ENCODE results near the gene SCYL2. TPM values are rescaled to one million over a fixed set of nuclear protein-coding genes. Genes with fewer than 3 reads are reported as not detected.

SCYL2 gene
- total RNA-seq, 1 experiment from 2014 or later: 35.8 TPM

GRCh38 chr12:100359248-100359647 lies 92.3 kb downstream of the SCYL2 start:
- intact Hi-C loops (cut with micrococcal nuclease): no loop called here
- Histone ChIP-seq H3K9ac (ENCODE audit: low read length) (no peak overlapping the region), H3K79me2 (ENCODE audit: low read length) (no peaks in the 10 kb centered on the region), H4K20me1 (ENCODE audit: low read length) (no peaks in the 10 kb centered on the region), H3K4me3 (ENCODE audit: low read length) (no peak overlapping the region), H3F3A (ENCODE audit: low read length, unreplicated experiment) (no peaks in the 10 kb centered on the region), H3K9me3 (ENCODE audit: low read length) (no peaks in the 10 kb centered on the region), H3K27me3 (ENCODE audit: low read length) (peaks cover 55% of the 10 kb centered on the region), H2AFZ (ENCODE audit: low read length) (no peak overlapping the region), H3K9me2 (replicated peaks; ENCODE audit: low read length) (no peaks in the 10 kb centered on the region), H3K4me2 (ENCODE audit: low read length) (no peak overlapping the region), H3K36me3 (ENCODE audit: low read depth, low read length) (no peaks in the 10 kb centered on the region), H3K27ac (ENCODE audit: low read length) (no peak overlapping the region), H3K4me1 (ENCODE audit: insufficient read depth, low read length) (no peaks in the 10 kb centered on the region)
- ChIA-PET CTCF (no interaction called here), POLR2A (ENCODE audit: unreplicated experiment) (no interaction called here)
- no TSS peak for BruUV-seq (replicated peaks)
- no peak for TF ChIP-seq EZH2phosphoT487 (IDR thresholded peaks at IDR 0.05; ENCODE audit: borderline replicate concordance, low read length)
- TF ChIP-seq EZH2 (IDR thresholded peaks at IDR 0.05; ENCODE audit: low read length, unreplicated experiment): no peak
- no peak for TF ChIP-seq CTCF (conservative IDR thresholded peaks at IDR 0.05; ENCODE audit: low read depth, low read length)
- DNase-seq: no peak
- ATAC-seq: no peak

GRCh38 chr12:100359822-100360221 lies 92.8 kb downstream of the SCYL2 start:
- H3K9ac ChIP-seq (ENCODE audit: low read length): no peak overlapping the region
- no peaks in the 10 kb centered on the region for H3K79me2 ChIP-seq (ENCODE audit: low read length)
- no peaks in the 10 kb centered on the region for H3K9me3 ChIP-seq (ENCODE audit: low read length)
- H3K4me2 ChIP-seq (ENCODE audit: low read length): no peak overlapping the region
- no peak overlapping the region for H2AFZ ChIP-seq (ENCODE audit: low read length)
- no peaks in the 10 kb centered on the region for H3F3A ChIP-seq (ENCODE audit: low read length, unreplicated experiment)
- DNase-seq (peak; percentile 23), ATAC-seq (peak; percentile 45)
- peaks cover 55% of the 10 kb centered on the region for H3K27me3 ChIP-seq (ENCODE audit: low read length)
- H4K20me1 ChIP-seq (ENCODE audit: low read length): no peaks in the 10 kb centered on the region
- H3K4me1 ChIP-seq (ENCODE audit: insufficient read depth, low read length): no peaks in the 10 kb centered on the region
- POLR2A ChIA-PET (ENCODE audit: unreplicated experiment): no interaction called here
- H3K4me3 ChIP-seq (ENCODE audit: low read length): no peak overlapping the region
- no peaks in the 10 kb centered on the region for H3K9me2 ChIP-seq (replicated peaks; ENCODE audit: low read length)
- no peak for TF ChIP-seq EZH2phosphoT487 (IDR thresholded peaks at IDR 0.05; ENCODE audit: borderline replicate concordance, low read length)
- CTCF ChIA-PET: no interaction called here
- H3K27ac ChIP-seq (ENCODE audit: low read length): no peak overlapping the region
- BruUV-seq (replicated peaks): no TSS peak
- intact Hi-C loops (cut with micrococcal nuclease): no loop called here
- no peaks in the 10 kb centered on the region for H3K36me3 ChIP-seq (ENCODE audit: low read depth, low read length)

GRCh38 chr12:100360450-100360849 lies 93.5 kb downstream of the SCYL2 start:
- no peak overlapping the region for H3K27ac ChIP-seq (ENCODE audit: low read length)
- DNase-seq (no peak), ATAC-seq (no peak)
- H3K79me2 ChIP-seq (ENCODE audit: low read length): no peaks in the 10 kb centered on the region
- BruUV-seq (replicated peaks): no TSS peak
- H3F3A ChIP-seq (ENCODE audit: low read length, unreplicated experiment): no peaks in the 10 kb centered on the region
- peaks cover 57% of the 10 kb centered on the region for H3K27me3 ChIP-seq (ENCODE audit: low read length)
- H2AFZ ChIP-seq (ENCODE audit: low read length): no peak overlapping the region
- no peak overlapping the region for H3K4me3 ChIP-seq (ENCODE audit: low read length)
- H3K36me3 ChIP-seq (ENCODE audit: low read depth, low read length): no peaks in the 10 kb centered on the region
- H3K9me2 ChIP-seq (replicated peaks; ENCODE audit: low read length): no peaks in the 10 kb centered on the region
- H3K4me2 ChIP-seq (ENCODE audit: low read length): no peak overlapping the region
- H4K20me1 ChIP-seq (ENCODE audit: low read length): no peaks in the 10 kb centered on the region
- CTCF ChIA-PET: no interaction called here
- H3K4me1 ChIP-seq (ENCODE audit: insufficient read depth, low read length): no peaks in the 10 kb centered on the region
- TF ChIP-seq EZH2 (IDR thresholded peaks at IDR 0.05; ENCODE audit: low read length, unreplicated experiment): no peak
- TF ChIP-seq CTCF (conservative IDR thresholded peaks at IDR 0.05; ENCODE audit: low read depth, low read length): no peak
- no peak for TF ChIP-seq EZH2phosphoT487 (IDR thresholded peaks at IDR 0.05; ENCODE audit: borderline replicate concordance, low read length)
- no peak overlapping the region for H3K9ac ChIP-seq (ENCODE audit: low read length)
- intact Hi-C loops (cut with micrococcal nuclease): no loop called here
- H3K9me3 ChIP-seq (ENCODE audit: low read length): no peaks in the 10 kb centered on the region
- POLR2A ChIA-PET (ENCODE audit: unreplicated experiment): no interaction called here
